Fibroblast of lung (primary cell): ENCODE results near the gene IL17RD. TPM values are rescaled to one million over a fixed set of nuclear protein-coding genes. Genes with fewer than 3 reads are reported as not detected.

Source experiments
- DNase-seq, 2 donors: peaks; one replicate each; pipeline versions ENCODE4 v3.0.0 to v3.0.0-alpha.2; 2010; ENCODE audit warnings: low read depth in 2 of 2
- H2AFZ ChIP-seq: 2 replicates; pipeline ENCODE4 v1.5.1; 2012; ENCODE audit warnings: low read length, control low read depth, inconsistent platforms
- H3K27ac ChIP-seq: 2 replicates; pipeline ENCODE4 v1.5.1; 2011; ENCODE audit warnings: low read length, control low read depth; ENCODE audit not compliant: insufficient read depth
- H3K27me3 ChIP-seq: 2 replicates; pipeline ENCODE4 v1.5.1; 2011; ENCODE audit warnings: mild to moderate bottlenecking, low read length; ENCODE audit not compliant: control insufficient read depth, insufficient read depth
- H3K36me3 ChIP-seq: 2 replicates; pipeline ENCODE4 v1.5.1; 2011; ENCODE audit warnings: low read length; ENCODE audit not compliant: control insufficient read depth, insufficient read depth
- H3K4me1 ChIP-seq: 2 replicates; pipeline ENCODE4 v1.5.1; 2011; ENCODE audit warnings: low read length; ENCODE audit not compliant: control insufficient read depth, insufficient read depth; ENCODE audit errors: extremely low read depth
- H3K4me2 ChIP-seq: 2 replicates; pipeline ENCODE4 v1.5.1; 2011; ENCODE audit warnings: low read length, control low read depth; ENCODE audit not compliant: insufficient read depth; ENCODE audit errors: extremely low read depth
- H3K4me3 ChIP-seq, 4 experiments: fragments of 200-600 bp in 1 of 4; sonication (generic) in 1 of 4; replicated peaks in 1 of 4; 2 replicates each; pipeline ENCODE4 v1.5.1; 2011 to 2016; ENCODE audit warnings: low read length in 4 of 4, low read depth in 3 of 4, mild to moderate bottlenecking in 3 of 4, control low read depth in 2 of 4, inconsistent platforms in 1 of 4, mixed read lengths in 1 of 4; ENCODE audit not compliant: insufficient read depth in 1 of 4; ENCODE audit errors: control extremely low read depth in 1 of 4
- H3K79me2 ChIP-seq: 2 replicates; pipeline ENCODE4 v1.5.1; 2012; ENCODE audit warnings: mild to moderate bottlenecking, low read length, inconsistent platforms; ENCODE audit not compliant: control insufficient read depth, insufficient read depth
- H3K9ac ChIP-seq: 2 replicates; pipeline ENCODE4 v1.5.1; 2011; ENCODE audit warnings: mild to moderate bottlenecking, low read length, control low read depth; ENCODE audit not compliant: insufficient read depth
- H3K9me3 ChIP-seq: 2 replicates; pipeline ENCODE4 v1.5.1; 2012; ENCODE audit warnings: low read depth, low read length; ENCODE audit not compliant: control insufficient read depth, insufficient read depth
- H4K20me1 ChIP-seq: 2 replicates; pipeline ENCODE4 v1.5.1; 2011; ENCODE audit warnings: low read length; ENCODE audit not compliant: control insufficient read depth, insufficient read depth; ENCODE audit errors: extremely low read depth
- CTCF ChIP-seq, 2 donors: IDR thresholded peaks in 1 of 2; conservative IDR thresholded peaks in 1 of 2; 1 replicate in 1 of 2; 2 replicates in 1 of 2; pipeline ENCODE4 v1.5.1; 2011 to 2012; ENCODE audit warnings: low read length in 2 of 2, control low read depth in 1 of 2, inconsistent platforms in 1 of 2, low read depth in 1 of 2, mild to moderate bottlenecking in 1 of 2
- EZH2 ChIP-seq: IDR thresholded peaks from 2 replicates; pipeline ENCODE4 v1.5.1; 2012; ENCODE audit warnings: low read length, control low read depth, mild to moderate bottlenecking; ENCODE audit errors: missing control alignments
- polyA plus RNA-seq, 2 donors: library from polyadenylated mRNA; depleted of rRNA in 1 of 2; stranded (reverse) in 1 of 2; unstranded in 1 of 2; fragments of >200 nt; gene quantifications; 2 replicates each; pipeline ENCODE4 v1.2.1, GENCODE V29; 2011 to 2012; ENCODE audit warnings: missing spikeins in 1 of 2
- total RNA-seq: library from RNA; depleted of rRNA; stranded (reverse); fragments of >200 nt; gene quantifications from 2 replicates; pipeline ENCODE4 v1.2.1, GENCODE V29; 2014

Gene IL17RD
- total and polyA plus RNA-seq, 2 donors (not counting 1 experiment from before 2014, with no cell fraction given): 0.60 to 1.8 TPM

- TF ChIP-seq EZH2 (no peak), CTCF (conservative IDR thresholded peaks at IDR 0.05 in 1 of 2, IDR thresholded peaks at IDR 0.05 in 1 of 2; ENCODE audit: low read depth in 1 of 2, low read length in 2 of 2) (no peak)
- H2AFZ ChIP-seq: no peak overlapping the region
- H4K20me1 ChIP-seq: no peaks in the 10 kb centered on the region
- H3K36me3 ChIP-seq: no peaks in the 10 kb centered on the region
- H3K4me2 ChIP-seq: no peak overlapping the region
- H3K27me3 ChIP-seq: no peaks in the 10 kb centered on the region
- H3K9ac ChIP-seq: no peak overlapping the region
- H3K27ac ChIP-seq: no peak overlapping the region
- no peak for DNase-seq
- H3K79me2 ChIP-seq: no peaks in the 10 kb centered on the region
- no peaks in the 10 kb centered on the region for H3K9me3 ChIP-seq
- H3K4me3 ChIP-seq: no peak overlapping the region
- H3K4me1 ChIP-seq: no peaks in the 10 kb centered on the region
Observed at GRCh38 chr3:57147071-57147470, 18.1 kb downstream of the IL17RD start.

DNA sequence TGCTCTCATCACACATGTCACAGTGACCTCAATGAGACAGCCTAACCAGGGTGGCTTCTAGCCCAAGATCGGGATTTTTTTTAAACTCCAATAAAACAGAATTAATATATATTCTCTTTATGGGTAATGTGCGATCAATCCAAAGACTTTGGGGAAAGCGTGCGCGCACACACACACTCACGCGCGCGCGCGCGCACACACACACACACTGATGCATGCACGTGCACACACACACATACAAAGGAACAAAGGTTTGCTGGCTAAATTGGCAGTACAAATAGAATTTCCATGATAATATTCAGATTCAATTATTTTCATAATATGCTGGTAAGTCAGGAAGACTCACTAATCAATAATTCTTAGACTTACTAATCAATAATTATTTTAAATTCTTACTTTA, 19.3 kb downstream of the IL17RD start:
- TF ChIP-seq CTCF (conservative IDR thresholded peaks at IDR 0.05 in 1 of 2, IDR thresholded peaks at IDR 0.05 in 1 of 2; ENCODE audit: low read depth in 1 of 2, low read length in 2 of 2) (no peak), EZH2 (no peak)
- H4K20me1 ChIP-seq: no peaks in the 10 kb centered on the region
- no peaks in the 10 kb centered on the region for H3K9me3 ChIP-seq
- no peak overlapping the region for H2AFZ ChIP-seq
- no peaks in the 10 kb centered on the region for H3K4me1 ChIP-seq
- no peak overlapping the region for H3K4me2 ChIP-seq
- no peaks in the 10 kb centered on the region for H3K27me3 ChIP-seq
- H3K9ac ChIP-seq: no peak overlapping the region
- no peaks in the 10 kb centered on the region for H3K36me3 ChIP-seq
- H3K4me3 ChIP-seq: no peak overlapping the region
- H3K79me2 ChIP-seq: no peaks in the 10 kb centered on the region
- DNase-seq: no peak
- H3K27ac ChIP-seq: no peak overlapping the region

DNA sequence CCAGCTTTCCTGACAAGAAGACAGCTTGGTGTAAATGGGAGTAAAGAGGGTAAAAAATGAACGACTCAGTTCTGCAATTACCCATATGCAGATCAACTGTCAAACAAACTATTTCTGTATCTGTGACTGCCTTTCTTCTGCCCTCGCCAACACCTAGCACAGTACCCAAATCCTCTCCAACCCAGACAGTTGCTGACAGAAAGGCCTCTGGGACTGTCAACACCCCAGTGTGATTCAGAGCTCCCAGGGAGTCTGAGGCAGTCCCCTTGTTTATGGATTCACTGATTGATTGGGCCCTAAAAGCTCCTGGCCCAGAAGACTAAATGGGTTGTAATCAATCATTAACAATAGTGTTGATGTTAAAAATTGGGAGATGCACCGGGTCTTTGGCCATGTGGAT, 20.2 kb downstream of the IL17RD start:
- H3K79me2 ChIP-seq: no peaks in the 10 kb centered on the region
- TF ChIP-seq EZH2 (no peak), CTCF (conservative IDR thresholded peaks at IDR 0.05 in 1 of 2, IDR thresholded peaks at IDR 0.05 in 1 of 2; ENCODE audit: low read depth in 1 of 2, low read length in 2 of 2) (no peak)

More for the DNA sequence above, 20.2 kb downstream of the IL17RD start:
- Histone ChIP-seq H3K9me3 (no peaks in the 10 kb centered on the region), H3K4me2 (no peak overlapping the region), H2AFZ (no peak overlapping the region), H3K4me1 (no peaks in the 10 kb centered on the region), H4K20me1 (no peaks in the 10 kb centered on the region), H3K4me3 (no peak overlapping the region), H3K27me3 (no peaks in the 10 kb centered on the region), H3K27ac (no peak overlapping the region), H3K9ac (no peak overlapping the region), H3K36me3 (no peaks in the 10 kb centered on the region)
- no peak for DNase-seq
